H1 (cell line): ENCODE results near the gene MAFF. TPM values are rescaled to one million over a fixed set of nuclear protein-coding genes. Genes with fewer than 3 reads are reported as not detected.

Experiments
- CTCF ChIA-PET: fragments of 300-600 bp; sonication (Branson Sonifier 250); formaldehyde crosslinking; loops from one replicate; lab custom pipeline; 2021; ENCODE audit not compliant: partially characterized antibody; lab: Charles Lee
- POLR2A ChIA-PET: fragments of 300-600 bp; sonication (Branson Sonifier 250); formaldehyde crosslinking; loops from one replicate; lab custom pipeline; 2021; ENCODE audit warnings: inconsistent platforms; ENCODE audit not compliant: partially characterized antibody; lab: Charles Lee
- DNase-seq, 2 experiments: peaks; one replicate each; pipeline versions ENCODE4 v3.0.0 to v3.0.0-alpha.2; 2010 to 2022; ENCODE audit warnings: low spot score in 2 of 2, low read depth in 1 of 2, mixed read lengths in 1 of 2
- FAIRE-seq: peaks from 2 replicates; lab custom pipeline; 2011; peaks lifted over from hg19 to GRCh38; lab: Jason Lieb, UNC
- H2AFZ ChIP-seq: 2 replicates; pipeline ENCODE4 v1.8.1; 2012; ENCODE audit warnings: low read length, inconsistent platforms
- H2AK5ac ChIP-seq: 2 replicates; pipeline ENCODE4 v1.6.1; 2013; ENCODE audit warnings: low read depth, low read length
- H2BK120ac ChIP-seq: replicated peaks from 2 replicates; pipeline ENCODE3; 2013; ENCODE audit warnings: low read depth, low read length, inconsistent platforms
- H2BK12ac ChIP-seq: 2 replicates; pipeline ENCODE4 v1.6.1; 2013; ENCODE audit warnings: low read depth, low read length
- H2BK15ac ChIP-seq: 2 replicates; pipeline ENCODE4 v1.6.1; 2013; ENCODE audit warnings: low read length
- H2BK20ac ChIP-seq: 2 replicates; pipeline ENCODE4 v1.6.1; 2013; ENCODE audit warnings: low read length
- H2BK5ac ChIP-seq: 2 replicates; pipeline ENCODE4 v1.6.1; 2013; ENCODE audit warnings: low read depth, low read length
- H3K14ac ChIP-seq: 2 replicates; pipeline ENCODE4 v1.6.1; 2013; ENCODE audit warnings: inconsistent platforms; ENCODE audit not compliant: insufficient read length
- H3K18ac ChIP-seq: 2 replicates; pipeline ENCODE4 v1.6.1; 2013; ENCODE audit warnings: low read length; ENCODE audit errors: extremely low read depth
- H3K23ac ChIP-seq: 2 replicates; pipeline ENCODE4 v1.6.1; 2013; ENCODE audit warnings: inconsistent platforms; ENCODE audit not compliant: insufficient read length
- H3K23me2 ChIP-seq: 2 replicates; pipeline ENCODE4 v1.6.1; 2013; ENCODE audit warnings: low read depth, low read length
- H3K27ac ChIP-seq: 2 replicates; pipeline ENCODE4 v1.6.1; 2011; ENCODE audit warnings: low read depth, low read length, inconsistent platforms
- H3K27me3 ChIP-seq, 4 experiments: replicated peaks in 1 of 4; 1 replicate in 1 of 4; 2 replicates in 3 of 4; pipeline versions ENCODE4 v1.6.1 to v1.8.1; 2011 to 2013; ENCODE audit warnings: low read length in 3 of 4, mild to moderate bottlenecking in 3 of 4, inconsistent platforms in 2 of 4, mixed read lengths in 2 of 4, moderate library complexity in 1 of 4; ENCODE audit not compliant: control insufficient read depth in 3 of 4, insufficient read depth in 3 of 4; ENCODE audit errors: extremely low read depth in 1 of 4
- H3K36me3 ChIP-seq, 4 experiments: 2 replicates each; pipeline versions ENCODE4 v1.6.1 to v1.8.1; 2011 to 2013; ENCODE audit warnings: mild to moderate bottlenecking in 4 of 4, low read length in 3 of 4, moderate library complexity in 2 of 4, control low read depth in 1 of 4, inconsistent platforms in 1 of 4; ENCODE audit not compliant: insufficient read depth in 4 of 4, control insufficient read depth in 2 of 4
- H3K4ac ChIP-seq: replicated peaks from 2 replicates; pipeline ENCODE3; 2013; ENCODE audit warnings: low read length, low read depth, mixed read lengths, inconsistent platforms; ENCODE audit not compliant: insufficient read length
- H3K4me1 ChIP-seq, 4 experiments: replicated peaks in 1 of 4; 1 replicate in 1 of 4; 2 replicates in 3 of 4; pipeline versions ENCODE4 v1.6.1 to v1.8.1; 2011 to 2013; ENCODE audit warnings: low read length in 3 of 4, inconsistent platforms in 2 of 4, mixed read lengths in 1 of 4; ENCODE audit not compliant: insufficient read depth in 4 of 4, control insufficient read depth in 3 of 4
- H3K4me2 ChIP-seq, 2 experiments: 2 replicates each; pipeline versions ENCODE4 v1.6.1 to v1.8.1; 2011 to 2013; ENCODE audit warnings: low read depth in 2 of 2, low read length in 2 of 2, control low read depth in 1 of 2, inconsistent platforms in 1 of 2, mild to moderate bottlenecking in 1 of 2; ENCODE audit not compliant: insufficient read depth in 1 of 2
- H3K4me3 ChIP-seq, 4 experiments: fragments of 200-600, 300-600 bp in 1 of 4; sonication (generic), shearing (Covaris generic), sonication (Bioruptor Twin) in 1 of 4; 2 replicates each; pipeline versions ENCODE4 v1.5.1 to v1.8.1; 2011 to 2016; ENCODE audit warnings: low read length in 4 of 4, low read depth in 3 of 4, control low read depth in 2 of 4, inconsistent platforms in 2 of 4, mild to moderate bottlenecking in 2 of 4, mixed read lengths in 1 of 4, moderate library complexity in 1 of 4; ENCODE audit not compliant: insufficient read depth in 2 of 4; ENCODE audit errors: extremely low read depth in 1 of 4
- H3K56ac ChIP-seq: replicated peaks from 2 replicates; pipeline ENCODE3; 2013; ENCODE audit warnings: low read depth, mild to moderate bottlenecking, mixed read lengths, low read length, inconsistent platforms; ENCODE audit not compliant: insufficient read length
- H3K79me1 ChIP-seq: 2 replicates; pipeline ENCODE4 v1.6.1; 2013; ENCODE audit warnings: low read depth, low read length, control low read depth
- H3K79me2 ChIP-seq, 2 experiments: 2 replicates each; pipeline versions ENCODE4 v1.6.1 to v1.8.1; 2012 to 2013; ENCODE audit warnings: low read length in 2 of 2, mild to moderate bottlenecking in 2 of 2, inconsistent platforms in 1 of 2; ENCODE audit not compliant: insufficient read depth in 2 of 2, control insufficient read depth in 1 of 2
- H3K9ac ChIP-seq, 4 experiments: replicated peaks in 1 of 4; 1 replicate in 1 of 4; 2 replicates in 3 of 4; pipeline versions ENCODE4 v1.6.1 to v1.8.1; 2011 to 2013; ENCODE audit warnings: low read depth in 3 of 4, low read length in 3 of 4, control low read depth in 2 of 4, mild to moderate bottlenecking in 2 of 4, moderate library complexity in 2 of 4, inconsistent platforms in 1 of 4; ENCODE audit errors: extremely low read depth in 1 of 4
- H3K9me3 ChIP-seq, 2 experiments: 2 replicates each; pipeline versions ENCODE4 v1.6.1 to v1.8.1; 2012 to 2013; ENCODE audit warnings: mild to moderate bottlenecking in 2 of 2, moderate library complexity in 2 of 2, control low read depth in 1 of 2, inconsistent platforms in 1 of 2, low read depth in 1 of 2, low read length in 1 of 2, mixed read lengths in 1 of 2; ENCODE audit not compliant: insufficient read depth in 2 of 2
- H4K20me1 ChIP-seq, 2 experiments: replicated peaks in 1 of 2; 2 replicates each; pipeline versions ENCODE3 to v1.8.1; 2011 to 2013; ENCODE audit warnings: inconsistent platforms in 2 of 2, low read length in 2 of 2, mild to moderate bottlenecking in 1 of 2; ENCODE audit not compliant: insufficient read depth in 2 of 2, control insufficient read depth in 1 of 2
- H4K5ac ChIP-seq: 2 replicates; pipeline ENCODE4 v1.6.1; 2013; ENCODE audit warnings: low read length, low read depth, mixed read lengths, inconsistent platforms; ENCODE audit not compliant: insufficient read length
- H4K8ac ChIP-seq: 2 replicates; pipeline ENCODE4 v1.8.0; 2013; ENCODE audit warnings: mild to moderate bottlenecking, moderate library complexity, low read length, inconsistent platforms; ENCODE audit not compliant: insufficient read depth; ENCODE audit errors: extremely low read depth
- H4K91ac ChIP-seq: replicated peaks from 2 replicates; pipeline ENCODE3; 2013; ENCODE audit warnings: low read length, mixed read lengths, inconsistent platforms; ENCODE audit not compliant: insufficient read length
- ATF2 ChIP-seq: IDR thresholded peaks from 2 replicates; pipeline ENCODE4 v1.6.1; 2012; ENCODE audit warnings: low read length, inconsistent platforms
- E2F6 ChIP-seq: IDR thresholded peaks from 2 replicates; pipeline ENCODE4 v1.6.1; 2012; ENCODE audit warnings: inconsistent platforms
- POLR2A ChIP-seq, 2 experiments: IDR thresholded peaks; 1 replicate in 1 of 2; 2 replicates in 1 of 2; pipeline ENCODE4 v1.6.1; 2011; ENCODE audit warnings: low read depth in 2 of 2, low read length in 2 of 2, mild to moderate bottlenecking in 2 of 2; ENCODE audit errors: control extremely low read depth in 1 of 2
- POLR2AphosphoS5 ChIP-seq: IDR thresholded peaks from 2 replicates; pipeline ENCODE4 v1.6.1; 2011; ENCODE audit warnings: low read depth, low read length
- SIX5 ChIP-seq: IDR thresholded peaks from 2 replicates; pipeline ENCODE4 v1.6.1; 2011; ENCODE audit warnings: mild to moderate bottlenecking, low read depth, low read length
- TAF1 ChIP-seq: IDR thresholded peaks from 2 replicates; pipeline ENCODE4 v1.6.1; 2011; ENCODE audit warnings: mild to moderate bottlenecking, low read depth, low read length
- WGBS, 2 experiments: shearing (Covaris generic) in 1 of 2; methylation state at CpG; one replicate each; pipeline versions ENCODE4 v1.1.6 to v1.1.7; 2013 to 2015; ENCODE audit warnings: low lambda C conversion rate in 2 of 2, mixed read lengths in 2 of 2, inconsistent platforms in 1 of 2, low coverage in 1 of 2, missing lambda C conversion rate in 1 of 2; ENCODE audit not compliant: insufficient replicate concordance in 2 of 2, insufficient coverage in 1 of 2, insufficient read length in 1 of 2; ENCODE audit errors: extremely low coverage in 1 of 2, missing lambda C conversion rate in 1 of 2; 5-methylcytosine and 5-hydroxymethylcytosine counted together
- polyA plus RNA-seq, 7 experiments: library from polyadenylated mRNA; depleted of rRNA in 3 of 7; stranded (reverse) in 5 of 7; unstranded in 2 of 7; fragments of >200 nt in 5 of 7; fragments of 200-250 nt in 2 of 7; gene quantifications; 1 replicate in 5 of 7; 2 replicates in 1 of 7; 4 replicates in 1 of 7; pipeline versions ENCODE4 v1.2.1 to v1.2.3, GENCODE V29; 2011 to 2013; ENCODE audit warnings: missing spikeins in 2 of 7, mixed read lengths in 2 of 7
- total RNA-seq: library from RNA; stranded (reverse); fragmentation: NEBNext Ultra II Directional; extraction: Animal tissue kit (Norgen Biotek cat#: 25700); gene quantifications from 2 replicates; pipeline ENCODE4 v1.2.1, GENCODE V29; 2021

Gene MAFF
- total and polyA plus RNA-seq, 2 of the 8 experiments (the other 6 are each of a cell fraction or from before 2014, with no cell fraction given), result 1.5 to 6.3 TPM

- 82% methylated on average over 7 of the region's 7 CpGs; no CpG with 5 or more reads in 1 of the 2 experiments for WGBS, 2 experiments
- POLR2A ChIA-PET, result interaction anchor here (0.6 to 1.9 kb wide), 3 partner anchors 10 to 22 kb away, joined by 4 to 7 read pairs (median 4); no protein-coding TSS in a partner anchor
- no peaks in the 10 kb centered on the region for H3K36me3 ChIP-seq
- no peak overlapping the region for H3K27ac ChIP-seq
- no peak overlapping the region for H2BK20ac ChIP-seq
- CTCF ChIA-PET, result interaction anchor here (0.7 to 4.6 kb wide), 8 partner anchors 10 to 405 kb away, joined by 3 to 25 read pairs (median 3); no protein-coding TSS in a partner anchor
- no peak overlapping the region for H3K9ac ChIP-seq
- H3K79me1 ChIP-seq, result no peaks in the 10 kb centered on the region
- H3K14ac ChIP-seq, result no peak overlapping the region
- H4K20me1 ChIP-seq, result no peaks in the 10 kb centered on the region
- no peak overlapping the region for H3K56ac ChIP-seq
- no peaks in the 10 kb centered on the region for H3K27me3 ChIP-seq
- no peak overlapping the region for H3K4me2 ChIP-seq
- H3K23ac ChIP-seq, result no peak overlapping the region
- H3K4me3 ChIP-seq, result no peak overlapping the region
- no peaks in the 10 kb centered on the region for H3K23me2 ChIP-seq
- no peak overlapping the region for H4K8ac ChIP-seq
- H3K9me3 ChIP-seq, result no peaks in the 10 kb centered on the region
- H3K4me1 ChIP-seq, result peaks cover 0 to 4% (median 1%) of the 10 kb centered on the region in 4 experiments; a peak in 3 of 7 replicates
- H4K91ac ChIP-seq, result no peak overlapping the region
- H2BK120ac ChIP-seq, result no peak overlapping the region
- no peak overlapping the region for H2AFZ ChIP-seq
- no peak overlapping the region for H2BK15ac ChIP-seq
- no peak for FAIRE-seq
- TF ChIP-seq ATF2 (no peak), TAF1 (no peak), POLR2AphosphoS5 (no peak), E2F6 (no peak), SIX5 (no peak), POLR2A (IDR thresholded peaks at IDR 0.05; ENCODE audit: control extremely low read depth in 1 of 2, low read depth in 2 of 2, low read length in 2 of 2) (no peak)
- H3K4ac ChIP-seq, result no peak overlapping the region
- H2BK5ac ChIP-seq, result no peak overlapping the region
- H2BK12ac ChIP-seq, result no peak overlapping the region
- H4K5ac ChIP-seq, result no peak overlapping the region
- no peak overlapping the region for H2AK5ac ChIP-seq
- no peaks in the 10 kb centered on the region for H3K79me2 ChIP-seq
- H3K18ac ChIP-seq, result no peak overlapping the region
- DNase-seq, result no peak
These were observed 33.8 kb upstream of the MAFF start for GRCh38 chr22:38167988-38168407.
